Measurements from ENCODE around the gene CFAP52. TPM values are rescaled to one million over a fixed set of nuclear protein-coding genes. Genes with fewer than 3 reads are reported as not detected.
"Not testable (repeated sequence)": the region's sequence is repeated elsewhere in the genome, so short reads cannot be mapped to it uniquely, and the experiment has no call there.

Gene CFAP52
- total RNA-seq, 1 experiment from 2014 or later = not detected

DNA sequence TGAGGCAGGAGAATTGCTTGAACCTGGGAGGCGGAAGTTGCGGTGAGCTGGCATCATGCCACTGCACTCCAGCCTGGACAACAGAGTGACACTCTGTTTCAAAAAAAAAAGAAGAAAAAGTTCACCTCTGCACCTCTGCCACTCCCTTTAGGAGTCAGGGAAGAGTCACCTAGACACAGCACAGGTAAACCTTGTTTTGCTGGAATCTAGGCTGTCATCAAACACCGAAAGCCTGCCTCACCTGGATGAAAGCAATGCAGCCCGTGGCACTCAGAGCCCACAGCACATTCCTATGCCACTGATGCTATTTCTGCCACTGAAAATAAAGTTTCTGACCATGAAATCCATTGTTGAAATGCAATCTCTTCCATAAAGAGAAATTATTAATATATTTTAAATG is 22.2 kb downstream of the CFAP52 start:
- Histone ChIP-seq H3K27me3 (ENCODE audit: insufficient read depth, low read length) (no peaks in the 10 kb centered on the region), H3K56ac (ENCODE audit: insufficient read length, low read depth, low read length) (no peak overlapping the region), H2BK15ac (ENCODE audit: low read depth, low read length) (no peak overlapping the region), H3K23me2 (ENCODE audit: insufficient read length, low read depth, low read length, poor library complexity, severe bottlenecking) (no peaks in the 10 kb centered on the region), H3K27ac (ENCODE audit: insufficient read length, low read depth, low read length) (no peak overlapping the region), H4K5ac (ENCODE audit: insufficient read length, low read depth, low read length) (no peak overlapping the region), H3K4me2 (ENCODE audit: insufficient read depth, insufficient read length, low read length) (no peak overlapping the region), H3K4ac (ENCODE audit: low read depth, low read length) (no peak overlapping the region), H4K20me1 (ENCODE audit: control insufficient read depth, insufficient read depth, insufficient read length) (no peaks in the 10 kb centered on the region), H2AK5ac (ENCODE audit: insufficient read length, low read length) (no peak overlapping the region), H2BK120ac (ENCODE audit: low read depth, low read length, poor library complexity, severe bottlenecking) (no peak overlapping the region), H3K79me2 (ENCODE audit: insufficient read depth, low read length) (no peaks in the 10 kb centered on the region), H4K91ac (ENCODE audit: insufficient read length, low read depth, low read length) (no peak overlapping the region), H2BK20ac (ENCODE audit: low read depth, low read length, poor library complexity, severe bottlenecking) (no peak overlapping the region), H3K9ac (ENCODE audit: extremely low read depth, insufficient read length, low read length) (no peak overlapping the region), H3K18ac (ENCODE audit: insufficient read length, low read depth, low read length) (no peak overlapping the region), H2AFZ (ENCODE audit: low read length) (no peak overlapping the region), H2BK5ac (ENCODE audit: insufficient read length, low read length) (no peak overlapping the region), H2BK12ac (ENCODE audit: insufficient read length, low read depth, low read length) (no peak overlapping the region), H3T11ph (ENCODE audit: low read length) (no peak overlapping the region), H3K23ac (ENCODE audit: insufficient read length, low read depth, low read length) (no peak overlapping the region), H3K4me1 (ENCODE audit: insufficient read depth, low read length) (no peaks in the 10 kb centered on the region), H4K8ac (replicated peaks; ENCODE audit: insufficient read length, low read depth, low read length) (no peak overlapping the region), H3K79me1 (ENCODE audit: insufficient read depth, low read depth, low read length, poor library complexity, severe bottlenecking) (no peaks in the 10 kb centered on the region), H3K14ac (ENCODE audit: insufficient read depth, low read length) (no peak overlapping the region), H3K9me3 (ENCODE audit: control insufficient read depth, low read depth, low read length) (no peaks in the 10 kb centered on the region)
- no CpG with 5 or more reads among the region's 4 CpGs for WGBS (ENCODE audit: extremely low coverage, insufficient read length, low lambda C conversion rate)
- Mint-ChIP-seq H3K27me3 (ENCODE audit: low read depth) (no peaks in the 10 kb centered on the region), H3K9me3 (no peaks in the 10 kb centered on the region; a peak in 1 of 5 replicates), H3K27ac (no peak overlapping the region), H3K36me3 (ENCODE audit: insufficient read depth in 1 of 3, low read depth in 3 of 3) (no peaks in the 10 kb centered on the region), H3K4me1 (no peaks in the 10 kb centered on the region), H3K4me3 (no peak overlapping the region)
- TF ChIP-seq, protein P1, sequence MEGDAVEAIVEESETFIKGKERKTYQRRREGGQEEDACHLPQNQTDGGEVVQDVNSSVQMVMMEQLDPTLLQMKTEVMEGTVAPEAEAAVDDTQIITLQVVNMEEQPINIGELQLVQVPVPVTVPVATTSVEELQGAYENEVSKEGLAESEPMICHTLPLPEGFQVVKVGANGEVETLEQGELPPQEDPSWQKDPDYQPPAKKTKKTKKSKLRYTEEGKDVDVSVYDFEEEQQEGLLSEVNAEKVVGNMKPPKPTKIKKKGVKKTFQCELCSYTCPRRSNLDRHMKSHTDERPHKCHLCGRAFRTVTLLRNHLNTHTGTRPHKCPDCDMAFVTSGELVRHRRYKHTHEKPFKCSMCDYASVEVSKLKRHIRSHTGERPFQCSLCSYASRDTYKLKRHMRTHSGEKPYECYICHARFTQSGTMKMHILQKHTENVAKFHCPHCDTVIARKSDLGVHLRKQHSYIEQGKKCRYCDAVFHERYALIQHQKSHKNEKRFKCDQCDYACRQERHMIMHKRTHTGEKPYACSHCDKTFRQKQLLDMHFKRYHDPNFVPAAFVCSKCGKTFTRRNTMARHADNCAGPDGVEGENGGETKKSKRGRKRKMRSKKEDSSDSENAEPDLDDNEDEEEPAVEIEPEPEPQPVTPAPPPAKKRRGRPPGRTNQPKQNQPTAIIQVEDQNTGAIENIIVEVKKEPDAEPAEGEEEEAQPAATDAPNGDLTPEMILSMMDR (conservative IDR thresholded peaks at IDR 0.05) = no peak
- DNase-seq = no peak

DNA sequence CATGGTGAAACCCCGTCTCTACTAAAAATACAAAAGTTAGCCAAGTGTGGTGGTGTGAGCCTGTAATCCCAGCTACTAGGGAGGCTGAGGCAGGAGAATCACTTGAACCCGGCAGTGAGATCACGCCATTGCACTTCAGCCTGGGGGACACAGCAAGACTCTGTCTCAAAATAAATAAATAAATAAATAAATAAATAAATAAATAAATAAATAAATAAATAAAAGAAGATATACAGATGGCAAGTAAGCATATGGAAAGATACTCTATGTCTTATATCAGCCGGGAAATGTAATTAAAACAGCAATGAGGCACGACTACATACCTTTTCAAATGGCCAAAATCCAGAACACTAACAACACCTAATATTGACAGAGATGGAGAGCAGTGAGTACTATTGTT is 28.1 kb downstream of the CFAP52 start:
- not testable (repeated sequence) for H2AFZ ChIP-seq (ENCODE audit: low read length); H3K4ac ChIP-seq (ENCODE audit: low read depth, low read length); H3K18ac ChIP-seq (ENCODE audit: insufficient read length, low read depth, low read length); H4K8ac ChIP-seq (replicated peaks; ENCODE audit: insufficient read length, low read depth, low read length); H3K79me2 ChIP-seq (ENCODE audit: insufficient read depth, low read length); H3K27me3 Mint-ChIP-seq (ENCODE audit: low read depth); H3K27ac ChIP-seq (ENCODE audit: insufficient read length, low read depth, low read length); H3K4me1 Mint-ChIP-seq; H3K27ac Mint-ChIP-seq; H3K4me2 ChIP-seq (ENCODE audit: insufficient read depth, insufficient read length, low read length); H2BK120ac ChIP-seq (ENCODE audit: low read depth, low read length, poor library complexity, severe bottlenecking); H2BK5ac ChIP-seq (ENCODE audit: insufficient read length, low read length); H3K4me3 Mint-ChIP-seq; H3K9me3 Mint-ChIP-seq; H3K23ac ChIP-seq (ENCODE audit: insufficient read length, low read depth, low read length); H3K14ac ChIP-seq (ENCODE audit: insufficient read depth, low read length); H4K91ac ChIP-seq (ENCODE audit: insufficient read length, low read depth, low read length); H3K36me3 Mint-ChIP-seq (ENCODE audit: insufficient read depth in 1 of 3, low read depth in 3 of 3); H2BK20ac ChIP-seq (ENCODE audit: low read depth, low read length, poor library complexity, severe bottlenecking); H3K23me2 ChIP-seq (ENCODE audit: insufficient read length, low read depth, low read length, poor library complexity, severe bottlenecking); H3K4me1 ChIP-seq (ENCODE audit: insufficient read depth, low read length); H2BK12ac ChIP-seq (ENCODE audit: insufficient read length, low read depth, low read length); H3K9me3 ChIP-seq (ENCODE audit: control insufficient read depth, low read depth, low read length); H3K27me3 ChIP-seq (ENCODE audit: insufficient read depth, low read length); H2AK5ac ChIP-seq (ENCODE audit: insufficient read length, low read length); H4K5ac ChIP-seq (ENCODE audit: insufficient read length, low read depth, low read length); H2BK15ac ChIP-seq (ENCODE audit: low read depth, low read length); DNase-seq; H3T11ph ChIP-seq (ENCODE audit: low read length); H3K9ac ChIP-seq (ENCODE audit: extremely low read depth, insufficient read length, low read length); H4K20me1 ChIP-seq (ENCODE audit: control insufficient read depth, insufficient read depth, insufficient read length); H3K79me1 ChIP-seq (ENCODE audit: insufficient read depth, low read depth, low read length, poor library complexity, severe bottlenecking); H3K56ac ChIP-seq (ENCODE audit: insufficient read length, low read depth, low read length)
- no CpG with 5 or more reads among the region's 5 CpGs for WGBS (ENCODE audit: extremely low coverage, insufficient read length, low lambda C conversion rate)

All from H9 (cell line).